GM04503 (cell line): ENCODE measurements around the gene MSRB1.

Experiments used
- DNase-seq: peaks from one replicate; pipeline ENCODE4 v3.0.0-alpha.2; 2012; ENCODE audit warnings: low read depth

Gene MSRB1

DNA sequence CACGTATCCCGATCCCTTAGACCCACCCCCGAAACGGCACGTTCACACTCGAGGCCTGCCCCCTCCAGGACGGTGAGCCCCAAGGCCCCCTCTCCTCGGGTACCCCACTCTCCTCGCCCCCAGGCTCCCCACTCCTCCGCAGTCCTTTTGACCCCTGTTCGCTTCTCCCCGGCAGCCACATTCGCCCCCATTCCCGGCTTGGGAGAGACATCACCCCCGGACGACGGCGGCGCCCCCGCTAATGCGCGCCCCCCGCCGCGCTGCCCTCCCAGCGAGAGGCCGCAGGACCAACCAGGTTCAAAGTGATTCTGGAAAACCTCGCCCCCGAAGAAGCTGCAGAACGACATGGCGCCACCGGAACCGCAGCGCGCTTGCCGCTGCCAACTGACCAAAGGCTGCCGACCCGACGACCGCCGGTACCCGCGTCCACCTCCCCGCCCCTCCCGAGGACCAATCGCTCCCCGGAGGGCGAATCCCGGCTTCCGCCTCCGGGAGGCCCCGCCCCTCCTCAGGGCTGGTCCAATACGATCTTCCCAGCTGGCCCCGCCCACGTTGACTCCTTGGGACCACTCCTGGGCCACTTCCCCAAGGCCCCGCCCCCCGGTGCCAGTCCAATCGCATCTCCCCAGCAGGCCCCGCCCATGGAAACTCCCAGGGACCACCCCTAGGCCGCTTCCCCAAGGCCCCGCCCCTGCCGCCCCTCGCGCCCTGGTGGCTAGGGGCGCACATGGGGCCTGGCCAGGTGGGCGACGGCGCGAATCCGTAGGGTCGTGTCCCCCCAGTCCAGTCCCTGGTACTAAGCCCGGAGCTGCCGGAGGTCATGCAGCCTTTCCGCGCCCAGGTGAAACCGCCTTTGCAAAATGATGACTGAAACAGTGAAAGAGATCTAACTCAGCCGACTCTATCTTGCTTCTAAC is at the start of gene MSRB1:
Gene MSRB1, minus strand, starts transcription at position 390 of the 917 bp plus-strand sequence. Its CDS starts 43 bp downstream, at position 347.
- peak; percentile 80 for DNase-seq

- no peak for DNase-seq
Observed at GRCh38 chr16:1991948-1992703, 49.1 kb upstream of the MSRB1 start.

GRCh38 chr16:1991588-1991947 is 48.6 kb upstream of the MSRB1 start:
- no peak for DNase-seq

DNA sequence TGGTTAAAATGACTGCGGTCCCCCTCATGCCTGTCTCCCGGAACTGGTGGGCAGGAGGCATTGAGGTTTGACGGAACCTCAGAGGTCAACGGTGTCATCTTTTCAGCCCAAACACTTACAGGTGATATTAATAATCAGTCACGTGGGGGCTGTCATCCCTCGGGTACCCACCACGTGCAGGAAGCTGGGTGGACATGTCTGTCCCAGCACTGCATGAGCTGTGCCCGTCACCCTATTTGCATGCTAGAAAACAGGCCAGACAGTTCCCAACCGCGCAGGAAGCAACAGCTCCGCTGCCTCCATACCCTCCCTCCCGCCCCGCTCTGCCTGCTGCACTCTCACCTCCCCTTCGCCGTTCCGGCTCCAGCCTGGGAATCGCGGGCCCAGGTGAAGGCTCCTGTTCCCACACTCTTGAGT is 48.1 kb upstream of the MSRB1 start:
- no peak for DNase-seq

- DNase-seq, result no peak
Observed at GRCh38 chr16:1990351-1991134, 47.5 kb upstream of the MSRB1 start.

DNA sequence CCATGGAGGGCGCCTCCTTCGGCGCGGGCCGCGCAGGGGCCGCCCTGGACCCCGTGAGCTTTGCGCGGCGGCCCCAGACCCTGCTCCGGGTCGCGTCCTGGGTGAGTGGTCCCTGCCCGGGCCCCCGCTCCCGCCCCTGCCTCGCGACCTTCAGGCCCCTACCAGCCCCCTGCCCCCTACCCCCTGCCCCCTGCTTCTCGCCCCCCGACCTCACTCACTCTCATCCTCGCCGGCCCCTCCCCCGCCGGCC is 47.0 kb upstream of the MSRB1 start:
- DNase-seq, result no peak

GRCh38 chr16:1989209-1990100 is 46.5 kb upstream of the MSRB1 start, which contains the start of gene SYNGR3:
TSS of gene SYNGR3 (plus strand) at chr16:1989970. CDS start at chr16:1990103, 133 bp downstream.
- DNase-seq, result no peak

DNA sequence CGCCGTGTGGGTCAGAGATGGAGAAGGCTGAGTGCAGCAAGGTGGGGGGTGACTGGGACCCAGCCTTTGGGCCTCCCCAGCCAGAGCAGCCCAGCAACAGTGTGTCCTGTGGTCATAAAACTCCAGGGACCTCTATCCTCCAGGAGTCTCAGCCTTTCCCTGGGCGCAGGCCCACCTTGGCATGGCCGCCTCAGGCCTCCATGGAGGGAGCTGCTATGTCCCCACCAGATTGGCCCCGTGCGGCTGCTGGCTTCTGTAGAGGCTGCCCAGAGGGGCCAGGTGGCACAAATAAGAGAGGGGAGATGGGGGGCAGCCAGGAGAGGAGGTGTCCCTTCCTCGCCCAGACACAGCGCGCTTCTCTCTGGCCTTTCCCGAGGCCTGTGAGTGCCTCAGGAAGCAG is 44.2 kb upstream of the MSRB1 start:
- DNase-seq, result no peak

GRCh38 chr16:1985466-1986150 is 42.6 kb upstream of the MSRB1 start:
- no peak for DNase-seq

DNA sequence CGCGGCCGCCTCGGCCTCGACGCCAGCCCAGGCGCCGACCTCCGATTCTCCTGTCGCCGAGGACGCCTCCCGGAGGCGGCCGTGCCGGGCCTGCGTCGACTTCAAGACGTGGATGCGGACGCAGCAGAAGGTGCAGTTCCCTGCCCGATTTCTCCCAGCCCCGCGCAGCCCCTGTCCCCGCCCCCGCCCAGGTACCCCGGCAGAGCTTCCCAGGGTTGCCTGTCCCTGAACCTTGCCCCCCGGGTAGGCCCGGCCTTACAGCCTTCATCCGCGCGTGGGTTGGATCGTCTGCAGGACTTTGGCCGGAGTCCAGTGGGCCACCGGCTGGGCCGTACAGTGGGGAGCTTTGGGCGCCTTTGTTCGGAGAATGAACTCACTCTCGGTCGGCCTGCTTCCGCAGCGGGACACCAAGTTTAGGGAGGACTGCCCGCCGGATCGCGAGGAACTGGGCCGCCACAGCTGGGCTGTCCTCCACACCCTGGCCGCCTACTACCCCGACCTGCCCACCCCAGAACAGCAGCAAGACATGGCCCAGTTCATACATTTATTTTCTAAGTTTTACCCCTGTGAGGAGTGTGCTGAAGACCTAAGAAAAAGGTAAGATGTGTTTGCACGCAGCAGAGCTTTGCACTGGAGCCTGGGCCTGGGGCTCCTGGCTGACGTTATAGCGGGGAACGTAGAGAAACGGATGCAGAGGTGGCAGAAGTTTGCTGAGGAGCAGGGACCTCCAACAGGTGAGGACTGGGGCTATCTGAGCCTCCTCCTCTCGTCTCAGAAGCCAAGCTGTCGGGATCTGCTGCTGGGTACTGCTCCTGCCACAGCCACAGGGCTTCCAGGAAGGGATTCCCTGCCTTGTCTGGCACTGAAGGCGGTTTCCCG is 41.6 kb upstream of the MSRB1 start:
- no peak for DNase-seq

DNA sequence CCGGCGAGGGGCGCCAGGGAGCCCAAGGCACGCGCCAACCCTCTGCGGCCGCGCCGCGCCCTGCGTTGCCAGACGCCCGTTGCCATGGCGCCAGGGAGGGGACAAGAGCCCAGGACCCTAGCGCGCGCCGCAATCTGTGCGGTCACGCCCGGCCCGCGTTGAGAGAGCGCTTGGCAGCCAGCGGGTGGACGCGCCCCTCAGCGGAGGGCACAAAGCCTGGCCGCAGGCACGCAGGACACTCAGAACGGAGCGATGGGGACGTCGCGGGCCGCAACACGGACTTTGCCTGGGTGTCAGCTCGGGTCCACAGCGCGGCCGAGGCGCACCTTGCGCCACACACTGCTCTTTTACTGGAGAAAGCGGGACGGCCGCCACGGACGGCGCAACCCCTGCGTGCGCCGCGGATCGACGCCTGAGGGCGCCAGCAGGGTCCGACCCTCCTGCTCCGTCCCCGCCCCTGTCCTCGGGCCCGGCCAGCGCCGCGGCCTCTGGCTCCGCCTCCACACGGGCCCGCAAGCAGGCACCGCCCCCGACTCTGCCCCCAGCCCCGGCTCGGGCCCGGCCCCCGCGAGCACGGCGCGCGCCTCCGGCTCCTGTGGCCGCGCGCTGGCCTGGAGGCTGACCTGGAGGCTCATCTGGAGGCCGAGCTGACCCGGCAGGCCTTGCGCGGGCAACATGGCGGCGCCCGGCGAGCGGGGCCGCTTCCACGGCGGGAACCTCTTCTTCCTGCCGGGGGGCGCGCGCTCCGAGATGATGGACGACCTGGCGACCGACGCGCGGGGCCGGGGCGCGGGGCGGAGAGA is 40.7 kb upstream of the MSRB1 start, which contains the start of gene GFER:
Gene GFER, plus strand, starts transcription at position 650 of the 803 bp plus-strand sequence. Its CDS starts 26 bp downstream, at position 676.
- no peak for DNase-seq

GRCh38 chr16:1982991-1983543 is 40.1 kb upstream of the MSRB1 start:
- no peak for DNase-seq

GRCh38 chr16:1982013-1982433 is 39.0 kb upstream of the MSRB1 start:
- DNase-seq, result no peak

DNA sequence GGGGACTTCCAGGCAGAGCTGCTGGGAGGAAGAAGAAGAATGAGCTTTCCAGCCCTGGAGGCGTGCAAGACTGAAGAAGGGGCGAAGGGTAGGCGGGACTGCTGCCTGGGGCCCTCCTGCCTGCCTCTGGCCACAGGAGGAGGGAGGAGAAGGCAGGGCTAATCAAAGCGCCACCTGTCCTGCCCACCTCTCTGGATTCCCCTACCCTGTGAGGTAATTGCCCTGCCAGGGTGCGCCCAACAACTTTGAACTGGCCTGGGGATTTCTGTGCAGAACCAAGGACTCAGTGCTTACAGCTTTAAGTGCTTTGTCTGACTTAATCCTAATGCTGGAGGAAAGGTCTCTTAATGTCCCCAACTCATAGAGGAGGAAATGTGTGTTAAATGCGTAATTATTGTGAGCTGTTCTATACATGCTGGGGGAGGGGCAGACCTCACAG is 38.4 kb upstream of the MSRB1 start, which contains the start of gene NOXO1:
Gene NOXO1, minus strand, starts transcription at position 72 of the 439 bp plus-strand sequence. CDS start 290 bp downstream, outside the sequence.
- DNase-seq, result no peak

- no peak for DNase-seq
Observed at GRCh38 chr16:1980770-1981087, 37.7 kb upstream of the MSRB1 start.

DNA sequence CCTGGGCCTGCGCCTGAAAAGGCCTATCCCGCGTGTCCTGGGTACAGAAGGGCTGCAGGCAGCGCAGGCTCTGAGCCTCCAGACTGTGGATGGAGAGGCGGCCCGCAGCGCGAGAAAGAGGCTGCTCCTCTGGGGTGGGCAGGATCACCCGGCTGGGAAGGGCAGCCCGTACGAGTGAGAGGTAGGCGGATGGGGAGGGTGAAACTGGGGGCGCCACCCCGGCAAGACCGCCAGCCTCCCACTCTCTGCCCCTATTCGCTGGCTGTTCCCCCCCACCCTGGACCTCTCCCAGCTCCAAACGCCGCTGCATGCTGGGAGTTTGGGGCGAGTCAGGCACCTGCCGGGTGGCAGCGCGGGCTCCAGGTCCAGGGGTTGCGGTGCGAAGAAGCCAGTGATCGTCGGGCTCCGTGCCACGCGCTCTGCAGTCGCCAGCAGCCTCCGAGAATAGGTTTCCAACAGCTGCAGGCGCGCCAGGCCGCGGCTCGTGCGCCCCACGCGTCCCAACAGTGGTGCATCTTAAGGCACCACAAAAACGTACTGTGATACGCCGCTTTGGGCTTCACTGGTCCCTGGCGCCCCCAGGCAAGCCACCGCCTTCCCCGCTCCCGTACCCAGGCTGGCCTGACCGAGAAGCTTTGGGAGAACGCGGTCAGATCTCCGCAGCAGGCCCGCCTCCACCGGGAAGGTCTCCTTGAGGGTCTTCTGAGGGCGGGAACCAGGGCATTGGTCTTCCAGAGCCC is 37.2 kb upstream of the MSRB1 start:
- no peak for DNase-seq

DNA sequence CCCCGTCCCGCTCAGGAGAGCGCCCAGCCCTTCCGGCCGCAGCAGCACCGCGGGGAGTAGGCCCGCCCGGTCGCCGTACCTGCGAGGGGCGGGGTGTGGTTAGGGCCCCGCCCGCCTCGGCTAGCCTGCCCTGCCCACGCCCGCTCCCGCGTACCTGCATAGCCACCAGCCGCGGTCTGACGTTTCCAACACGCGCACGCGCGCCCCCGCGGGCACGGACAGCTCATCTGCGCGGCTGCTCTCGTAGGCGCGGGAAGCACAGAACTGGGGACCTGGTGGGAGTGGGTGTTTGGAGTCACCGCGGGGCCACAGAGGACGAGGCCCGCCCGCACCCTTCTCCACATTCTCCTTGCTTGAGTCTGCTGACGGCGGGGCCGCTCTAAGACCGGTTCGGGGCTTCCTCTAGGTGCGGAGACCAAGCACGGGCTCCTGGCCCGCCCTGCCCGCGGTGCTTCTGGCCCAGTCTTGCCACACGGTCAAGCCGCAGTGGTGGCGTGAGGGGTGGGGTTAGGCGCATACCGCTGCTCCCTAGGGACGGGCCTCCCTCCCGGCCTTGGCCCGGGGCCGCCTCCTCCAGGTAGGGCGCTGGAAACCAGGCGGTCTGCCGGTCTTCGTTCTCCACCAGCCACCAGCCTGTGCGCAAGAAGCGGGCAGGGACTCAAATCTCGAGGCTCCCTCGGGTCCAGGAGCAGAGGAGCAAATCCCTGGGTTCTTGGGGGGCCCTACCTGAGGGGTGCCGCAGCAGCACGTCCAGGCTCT is 36.5 kb upstream of the MSRB1 start:
- no peak for DNase-seq
